Activated T-cell treated with anti-CD3 and anti-CD28 coated beads for 1 hour (primary cell): Measurements from ENCODE around the gene CDK11B.
A peak's percentile ranks its signal among the peaks of the same experiment; 100 is the strongest.
"Not testable (repeated sequence)": the region's sequence is repeated elsewhere in the genome, so short reads cannot be mapped to it uniquely, and the experiment has no call there.

Experiments used
- DNase-seq: peaks from one replicate; pipeline ENCODE4 v3.0.0-alpha.2; 2020; ENCODE audit warnings: low read depth

Gene CDK11B

GRCh38 chr1:1658583-1659549 is at the start of gene CDK11B:
TSS of gene CDK11B (minus strand) at chr1:1659004. CDS start at chr1:1657485, 1,519 bp downstream.
- DNase-seq, result peak; percentile 98

- DNase-seq, result not testable (repeated sequence)
These were observed 49.1 kb upstream of the CDK11B start for GRCh38 chr1:1707897-1708296.

- not testable (repeated sequence) for DNase-seq
These were observed 48.4 kb upstream of the CDK11B start for GRCh38 chr1:1707241-1707640.

- DNase-seq, result not testable (repeated sequence)
These were observed 46.8 kb upstream of the CDK11B start for GRCh38 chr1:1705623-1706022.

GRCh38 chr1:1704284-1704957 is 45.6 kb upstream of the CDK11B start:
- DNase-seq, result not testable (repeated sequence)

GRCh38 chr1:1703796-1704195 is 45.0 kb upstream of the CDK11B start:
- no peak for DNase-seq

- DNase-seq, result not testable (repeated sequence)
These were observed 43.7 kb upstream of the CDK11B start for GRCh38 chr1:1702506-1702905.

GRCh38 chr1:1700557-1700956 is 41.8 kb upstream of the CDK11B start:
- not testable (repeated sequence) for DNase-seq

- DNase-seq, result not testable (repeated sequence)
These were observed 41.3 kb upstream of the CDK11B start for GRCh38 chr1:1700067-1700466.

GRCh38 chr1:1699061-1699460 is 40.3 kb upstream of the CDK11B start:
- DNase-seq, result not testable (repeated sequence)

- not testable (repeated sequence) for DNase-seq
These were observed 38.8 kb upstream of the CDK11B start for GRCh38 chr1:1697358-1698183.

GRCh38 chr1:1696431-1697357 is 37.9 kb upstream of the CDK11B start:
- not testable (repeated sequence) for DNase-seq

GRCh38 chr1:1692714-1693647 is 34.2 kb upstream of the CDK11B start, which contains the start of gene SLC35E2B:
TSS of gene SLC35E2B (minus strand) at chr1:1692795. CDS start at chr1:1676699, 16,096 bp downstream.
- peak; percentile 92 for DNase-seq

- peak; percentile 73 for DNase-seq
These were observed 33.5 kb upstream of the CDK11B start for GRCh38 chr1:1692324-1692713.

GRCh38 chr1:1691443-1691842 is 32.6 kb upstream of the CDK11B start:
- not testable (repeated sequence) for DNase-seq

GRCh38 chr1:1689526-1689925 is 30.7 kb upstream of the CDK11B start:
- DNase-seq, result not testable (repeated sequence)

- no peak for DNase-seq
These were observed 29.0 kb upstream of the CDK11B start for GRCh38 chr1:1687846-1688245.

GRCh38 chr1:1684031-1684681 is 25.4 kb upstream of the CDK11B start:
- no peak for DNase-seq
